Hepatocyte (in vitro differentiated cells): ENCODE data around the gene CERK. TPM values are rescaled to one million over a fixed set of nuclear protein-coding genes. Genes with fewer than 3 reads are reported as not detected.

Experiments used
- DNase-seq: peaks from one replicate; pipeline ENCODE4 v3.0.0-alpha.2; 2016; ENCODE audit warnings: low spot score
- H2AFZ ChIP-seq: fragments of 200-600 bp; sonication (generic); 2 replicates; pipeline ENCODE4 v1.6.0; 2016; ENCODE audit warnings: antibody characterized with exemption, mild to moderate bottlenecking
- H3K27ac ChIP-seq: fragments of 200-600 bp; sonication (generic); 2 replicates; pipeline ENCODE4 v1.5.1; 2016; ENCODE audit warnings: mild to moderate bottlenecking
- H3K27me3 ChIP-seq: fragments of 200-600 bp; sonication (generic); 2 replicates; pipeline ENCODE4 v1.6.1; 2016
- H3K36me3 ChIP-seq: fragments of 200-600 bp; sonication (generic); replicated peaks from 2 replicates; pipeline ENCODE4 v1.5.1; 2016; ENCODE audit warnings: low read depth; ENCODE audit not compliant: insufficient read depth
- H3K4me1 ChIP-seq: fragments of 200-600 bp; sonication (generic); 2 replicates; pipeline ENCODE4 v1.5.1; 2016; ENCODE audit warnings: mild to moderate bottlenecking, moderate library complexity; ENCODE audit not compliant: insufficient read depth
- H3K4me2 ChIP-seq: fragments of 200-600 bp; sonication (generic); 2 replicates; pipeline ENCODE4 v1.6.0; 2016
- H3K4me3 ChIP-seq: fragments of 200-600 bp; sonication (generic); 2 replicates; pipeline ENCODE4 v1.5.1; 2016; ENCODE audit warnings: mild to moderate bottlenecking
- H3K79me2 ChIP-seq: fragments of 200-600 bp; sonication (generic); 2 replicates; pipeline ENCODE4 v1.6.0; 2017; ENCODE audit warnings: mild to moderate bottlenecking
- H3K9me2 ChIP-seq: fragments of 200-600 bp; sonication (generic); replicated peaks from 2 replicates; pipeline ENCODE4 v1.6.0; 2017; ENCODE audit warnings: mild to moderate bottlenecking; ENCODE audit not compliant: insufficient read depth
- H3K9me3 ChIP-seq: fragments of 200-600 bp; sonication (generic); 2 replicates; pipeline ENCODE4 v1.5.1; 2016; ENCODE audit warnings: low read depth, mild to moderate bottlenecking
- H4K20me1 ChIP-seq: fragments of 200-600 bp; sonication (generic); 2 replicates; pipeline ENCODE4 v1.6.0; 2016; ENCODE audit warnings: mild to moderate bottlenecking; ENCODE audit not compliant: insufficient read depth, poor library complexity, severe bottlenecking
- EZH2 ChIP-seq: fragments of 200-600 bp; sonication (generic); IDR thresholded peaks from 2 replicates; pipeline ENCODE4 v1.6.1; 2016; ENCODE audit warnings: antibody characterized with exemption, mild to moderate bottlenecking, borderline replicate concordance
- EZH2phosphoT487 ChIP-seq: fragments of 200-600 bp; sonication (generic); IDR thresholded peaks from one replicate; pipeline ENCODE4 v1.6.1; 2018; ENCODE audit warnings: antibody characterized with exemption, mild to moderate bottlenecking, low read depth, moderate library complexity; ENCODE audit not compliant: unreplicated experiment, severe bottlenecking
- WGBS: methylation state at CpG from one replicate; pipeline ENCODE4 v1.1.6; 2016; ENCODE audit warnings: low lambda C conversion rate; ENCODE audit errors: missing lambda C conversion rate; 5-methylcytosine and 5-hydroxymethylcytosine counted together
- polyA plus RNA-seq: library from polyadenylated mRNA; unstranded; fragments of >200 nt; fragmentation: Nextera tagmentation; extraction: Ambion mirVana; gene quantifications from 2 replicates; pipeline ENCODE4 v1.2.1, GENCODE V29; 2016
- total RNA-seq: library from RNA; depleted of rRNA; stranded (reverse); fragments of >200 nt; gene quantifications from 2 replicates; pipeline ENCODE4 v1.2.3, GENCODE V29; 2014
- TF ChIP-seq, protein P1 (sequence below): fragments of 200-600 bp; sonication (generic); IDR thresholded peaks from 2 replicates; pipeline ENCODE4 v1.5.1; 2016; ENCODE audit warnings: antibody characterized with exemption, mild to moderate bottlenecking; ENCODE audit not compliant: poor library complexity

Gene CERK
- total and polyA plus RNA-seq, 2 experiments from 2014 or later = 38.6 to 59.0 TPM

DNA sequence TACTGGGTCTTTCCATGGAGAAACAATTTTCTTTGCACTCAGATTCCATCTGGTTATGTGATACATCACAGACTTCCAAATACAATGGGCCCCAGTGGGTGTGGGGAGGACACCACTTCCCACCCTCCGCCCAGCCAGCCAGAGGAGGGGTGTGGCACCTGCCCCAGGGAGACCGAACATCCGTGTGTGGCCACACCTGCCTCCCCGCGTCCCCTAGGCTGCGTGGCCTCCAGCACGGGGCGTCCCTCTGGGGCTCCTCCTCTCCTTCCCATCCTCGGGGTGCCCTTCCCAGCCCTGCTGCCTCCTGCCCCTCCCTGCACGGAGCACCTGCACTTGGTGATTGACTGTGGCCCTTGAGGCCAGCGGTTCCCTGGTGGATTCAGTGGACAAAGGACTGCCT is 49.1 kb downstream of the CERK start:
- 93% methylated on average over 11 of the region's 11 CpGs for WGBS
- no peaks in the 10 kb centered on the region for H3K79me2 ChIP-seq
- H3K4me2 ChIP-seq = no peak overlapping the region
- no peaks in the 10 kb centered on the region for H3K9me3 ChIP-seq
- H3K4me1 ChIP-seq = no peaks in the 10 kb centered on the region
- DNase-seq = no peak
- H3K4me3 ChIP-seq = no peak overlapping the region
- H3K9me2 ChIP-seq = no peaks in the 10 kb centered on the region
- H4K20me1 ChIP-seq = no peaks in the 10 kb centered on the region
- H2AFZ ChIP-seq = no peak overlapping the region
- H3K27ac ChIP-seq = no peak overlapping the region
- no peaks in the 10 kb centered on the region for H3K36me3 ChIP-seq
- TF ChIP-seq EZH2phosphoT487 (no peak), EZH2 (no peak)
- TF ChIP-seq, protein P1, sequence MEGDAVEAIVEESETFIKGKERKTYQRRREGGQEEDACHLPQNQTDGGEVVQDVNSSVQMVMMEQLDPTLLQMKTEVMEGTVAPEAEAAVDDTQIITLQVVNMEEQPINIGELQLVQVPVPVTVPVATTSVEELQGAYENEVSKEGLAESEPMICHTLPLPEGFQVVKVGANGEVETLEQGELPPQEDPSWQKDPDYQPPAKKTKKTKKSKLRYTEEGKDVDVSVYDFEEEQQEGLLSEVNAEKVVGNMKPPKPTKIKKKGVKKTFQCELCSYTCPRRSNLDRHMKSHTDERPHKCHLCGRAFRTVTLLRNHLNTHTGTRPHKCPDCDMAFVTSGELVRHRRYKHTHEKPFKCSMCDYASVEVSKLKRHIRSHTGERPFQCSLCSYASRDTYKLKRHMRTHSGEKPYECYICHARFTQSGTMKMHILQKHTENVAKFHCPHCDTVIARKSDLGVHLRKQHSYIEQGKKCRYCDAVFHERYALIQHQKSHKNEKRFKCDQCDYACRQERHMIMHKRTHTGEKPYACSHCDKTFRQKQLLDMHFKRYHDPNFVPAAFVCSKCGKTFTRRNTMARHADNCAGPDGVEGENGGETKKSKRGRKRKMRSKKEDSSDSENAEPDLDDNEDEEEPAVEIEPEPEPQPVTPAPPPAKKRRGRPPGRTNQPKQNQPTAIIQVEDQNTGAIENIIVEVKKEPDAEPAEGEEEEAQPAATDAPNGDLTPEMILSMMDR = no peak
- no peaks in the 10 kb centered on the region for H3K27me3 ChIP-seq

DNA sequence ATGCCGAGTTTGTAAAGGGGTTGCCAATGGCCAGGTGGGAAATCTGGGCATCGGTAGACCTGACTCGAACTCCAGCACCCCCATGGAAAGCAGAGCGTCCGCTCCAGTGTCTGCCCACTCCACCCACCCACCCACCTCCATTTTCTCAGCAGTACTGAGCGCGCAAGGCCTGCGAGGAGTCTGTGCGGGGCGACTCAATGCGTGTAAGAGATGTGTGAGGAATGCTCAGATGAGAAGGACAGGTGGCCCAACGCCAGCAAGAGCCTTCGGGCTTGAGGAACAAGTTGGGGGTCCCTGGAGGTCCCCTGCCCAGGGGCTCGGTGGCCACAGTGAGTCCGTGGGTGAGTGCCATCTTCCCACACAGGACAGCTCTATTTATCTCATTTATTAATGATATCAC is 50.6 kb downstream of the CERK start:
- Histone ChIP-seq H3K27me3 (no peaks in the 10 kb centered on the region), H3K79me2 (no peaks in the 10 kb centered on the region), H3K4me1 (no peaks in the 10 kb centered on the region), H2AFZ (no peak overlapping the region), H3K4me3 (no peak overlapping the region), H3K4me2 (no peak overlapping the region), H4K20me1 (no peaks in the 10 kb centered on the region), H3K9me3 (no peaks in the 10 kb centered on the region), H3K36me3 (no peaks in the 10 kb centered on the region), H3K27ac (no peak overlapping the region), H3K9me2 (no peaks in the 10 kb centered on the region)
- WGBS = 93% methylated on average over 15 of the region's 15 CpGs
- DNase-seq = no peak
- TF ChIP-seq, protein P1 = no peak
- TF ChIP-seq EZH2phosphoT487 (no peak), EZH2 (no peak)

GRCh38 chr22:46687048-46687444 is 51.0 kb downstream of the CERK start:
- H4K20me1 ChIP-seq = no peaks in the 10 kb centered on the region
- H3K36me3 ChIP-seq = no peaks in the 10 kb centered on the region
- no peaks in the 10 kb centered on the region for H3K9me2 ChIP-seq
- DNase-seq = no peak
- 97% methylated on average over 15 of the region's 15 CpGs for WGBS
- TF ChIP-seq, protein P1 = no peak
- TF ChIP-seq EZH2 (no peak), EZH2phosphoT487 (no peak)
- no peak overlapping the region for H3K27ac ChIP-seq
- H3K4me1 ChIP-seq = no peaks in the 10 kb centered on the region
- no peak overlapping the region for H2AFZ ChIP-seq
- no peak overlapping the region for H3K4me2 ChIP-seq
- no peak overlapping the region for H3K4me3 ChIP-seq
- no peaks in the 10 kb centered on the region for H3K9me3 ChIP-seq
- no peaks in the 10 kb centered on the region for H3K79me2 ChIP-seq
- no peaks in the 10 kb centered on the region for H3K27me3 ChIP-seq
